Activated CD4-positive, alpha-beta T cell treated with anti-CD3 and anti-CD28 coated beads for 1 hour (primary cell): Measurements from ENCODE around the gene SCN3A.

Experiments used
- DNase-seq: peaks from one replicate; pipeline ENCODE4 v3.0.0-alpha.2; 2020

SCN3A gene

DNA sequence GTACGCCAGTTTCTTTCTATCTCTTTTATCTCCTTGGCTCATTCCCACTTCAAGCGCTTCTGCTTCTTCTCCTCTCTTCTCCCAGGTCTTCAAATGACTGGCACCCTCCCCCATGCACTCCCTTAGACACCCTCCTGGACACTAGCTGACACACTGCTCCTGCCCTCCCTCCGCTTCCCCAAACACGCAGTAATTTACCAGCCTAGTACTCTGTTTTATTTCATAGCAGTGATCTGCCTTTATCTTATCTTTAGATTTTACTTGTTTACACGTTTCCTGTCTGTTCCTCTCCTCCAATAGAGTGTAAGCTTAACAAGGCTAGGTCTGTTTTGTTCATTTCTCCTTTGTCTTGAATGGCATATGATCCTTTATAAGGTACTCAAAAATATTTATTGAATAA lies 93.9 kb downstream of the SCN3A start:
- no peak for DNase-seq

DNA sequence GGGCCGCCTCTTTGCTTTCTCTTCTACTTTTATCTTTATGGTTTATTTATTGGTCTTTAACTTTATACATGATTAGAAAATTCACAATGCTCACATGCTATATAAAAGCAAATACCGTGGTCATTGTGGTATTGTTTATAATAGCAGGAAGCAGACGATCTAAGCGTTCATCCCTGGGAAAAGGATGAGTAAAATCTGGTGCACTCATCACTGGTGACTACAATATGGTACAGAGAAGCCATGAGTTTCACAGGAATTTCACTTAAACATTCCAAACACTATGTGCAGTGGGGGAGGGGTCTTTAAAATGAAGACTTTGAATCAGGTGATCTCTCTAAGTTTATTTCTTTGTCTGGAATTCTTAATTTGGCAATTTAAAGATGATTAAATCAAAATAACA lies 97.9 kb downstream of the SCN3A start:
- DNase-seq, result no peak

DNA sequence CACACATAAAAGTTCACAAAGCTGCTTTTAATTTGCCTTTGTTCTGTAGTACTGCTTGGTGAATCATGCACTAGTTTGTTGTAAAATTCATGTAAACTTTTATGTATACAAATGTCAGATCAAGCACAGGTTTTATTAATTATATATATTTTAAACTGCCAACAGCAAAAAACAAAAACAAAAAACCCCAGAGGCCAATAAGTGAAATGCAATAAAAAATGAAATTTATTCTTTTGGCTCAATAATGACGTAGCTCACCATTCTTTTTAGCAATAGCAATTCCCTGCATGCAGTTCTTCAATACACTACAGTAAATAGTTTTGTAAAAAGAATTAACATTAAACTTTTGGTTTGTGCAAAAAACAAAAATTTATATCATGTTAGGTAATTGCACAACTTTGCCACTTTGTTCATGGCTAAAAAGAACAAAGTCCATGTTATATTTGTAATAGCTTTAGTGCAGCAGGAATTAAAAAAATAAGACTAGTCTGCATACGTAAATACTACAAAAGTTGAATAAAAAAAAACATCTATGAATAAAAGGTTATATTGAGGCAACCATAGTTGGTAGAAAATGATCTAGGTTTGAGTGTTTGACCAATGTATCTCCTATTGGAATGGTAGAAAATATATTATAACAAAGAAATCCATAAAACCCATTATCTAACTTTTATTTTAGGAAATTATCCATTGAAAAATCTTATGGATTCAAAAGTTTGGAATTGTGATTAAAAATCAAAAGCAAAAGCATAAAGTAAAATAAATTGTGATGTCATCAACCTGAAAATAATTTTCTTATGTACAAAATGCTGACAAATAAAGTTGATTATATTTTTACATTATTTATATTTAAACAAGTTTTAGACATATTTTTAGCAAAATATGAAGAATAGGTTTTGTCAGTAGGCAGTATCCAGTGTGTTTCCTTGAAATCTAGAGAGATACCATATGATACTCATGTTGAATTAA lies 115.6 kb downstream of the SCN3A start:
- no peak for DNase-seq

DNA sequence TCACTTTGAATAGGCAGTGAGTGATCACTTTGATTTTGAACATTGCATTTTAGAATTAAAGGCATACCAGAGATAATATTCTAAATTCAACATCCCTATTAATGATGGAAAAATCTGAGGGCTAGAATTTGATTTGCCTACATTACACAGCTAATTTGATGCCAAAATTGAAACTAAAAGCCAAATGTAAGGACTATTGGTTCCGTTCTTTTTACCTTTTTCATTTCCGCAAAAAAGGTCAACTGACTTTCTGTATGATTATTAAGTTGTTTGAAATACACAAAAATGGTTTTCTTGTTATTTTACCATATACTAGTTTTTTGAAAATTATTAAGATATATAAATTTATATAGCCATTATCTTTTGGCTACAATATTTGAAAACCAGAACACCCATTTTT lies 117.5 kb downstream of the SCN3A start:
- DNase-seq, result no peak

DNA sequence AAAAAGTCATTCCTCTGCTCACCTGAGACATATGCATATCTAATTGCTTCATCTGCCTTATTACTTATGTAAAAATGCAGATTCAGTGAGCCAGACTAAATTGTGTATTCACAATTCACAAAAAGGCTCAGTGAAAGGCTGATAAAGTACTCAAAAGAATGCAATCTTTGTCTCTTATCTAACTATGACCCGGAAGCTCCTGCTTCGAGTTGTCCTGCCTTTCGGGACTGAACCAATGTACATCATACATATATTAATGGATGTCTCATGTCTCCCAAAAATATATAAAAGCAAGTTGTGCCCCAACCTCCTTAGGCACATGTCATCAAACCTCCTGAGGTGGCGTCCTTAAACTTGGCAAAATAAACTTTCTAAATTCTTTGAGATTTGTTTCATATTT lies 120.5 kb downstream of the SCN3A start:
- no peak for DNase-seq

DNA sequence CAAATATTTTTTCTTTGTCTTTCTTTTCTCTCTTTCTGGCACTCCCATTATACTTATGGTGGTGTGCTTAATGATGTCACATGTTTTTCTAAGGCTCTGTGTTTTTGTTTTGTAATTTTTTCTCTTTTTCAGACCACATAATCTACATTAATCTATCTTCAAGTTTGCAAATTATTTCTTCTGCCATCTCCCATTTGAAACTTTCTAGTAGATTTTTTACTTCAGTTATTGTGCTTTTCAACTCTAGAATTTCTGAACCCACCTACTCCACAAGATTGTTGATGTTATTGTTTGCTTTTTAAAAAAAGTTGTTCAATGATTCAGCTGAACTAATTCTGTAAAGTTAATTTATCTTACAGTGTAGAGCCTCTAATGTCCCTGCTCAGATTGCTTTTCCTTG lies 121.4 kb downstream of the SCN3A start:
- DNase-seq, result no peak

DNA sequence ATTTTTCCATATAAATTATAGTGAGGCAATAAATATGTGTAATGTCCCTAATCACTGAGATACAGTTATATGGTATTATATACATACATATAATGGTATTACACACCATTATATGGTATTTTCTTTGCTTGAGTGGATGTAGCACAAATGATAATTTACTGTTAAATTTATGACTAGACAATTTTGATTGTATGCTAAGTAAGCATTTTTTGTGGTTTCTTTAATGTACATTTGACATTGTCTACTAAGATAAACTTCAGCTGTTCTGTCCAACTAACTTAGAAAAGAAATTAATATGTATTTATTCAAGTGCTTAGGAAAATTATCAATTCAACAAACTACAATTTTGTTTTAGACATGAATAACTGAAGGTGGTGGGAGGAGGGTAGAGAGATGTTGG lies 122.6 kb downstream of the SCN3A start:
- no peak for DNase-seq

DNA sequence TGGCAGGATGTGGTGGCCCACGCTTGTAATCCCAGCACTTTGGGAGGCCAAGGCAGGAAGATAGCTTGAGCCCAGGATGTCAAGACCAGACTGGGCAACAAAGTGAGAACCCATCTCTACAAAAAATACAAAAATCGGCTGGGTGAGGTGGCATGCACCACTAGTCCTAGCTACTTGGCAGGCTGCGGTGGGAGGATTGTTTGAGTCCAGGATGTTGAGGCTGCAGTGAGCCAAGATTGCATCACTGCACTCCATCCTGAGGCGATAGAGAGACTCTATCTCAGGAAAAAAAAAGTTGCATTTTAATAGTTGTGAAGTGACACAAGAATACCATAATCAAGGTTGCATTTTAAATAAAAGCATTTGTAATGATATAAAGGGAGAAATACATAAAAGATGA lies 124.4 kb downstream of the SCN3A start:
- DNase-seq, result no peak

DNA sequence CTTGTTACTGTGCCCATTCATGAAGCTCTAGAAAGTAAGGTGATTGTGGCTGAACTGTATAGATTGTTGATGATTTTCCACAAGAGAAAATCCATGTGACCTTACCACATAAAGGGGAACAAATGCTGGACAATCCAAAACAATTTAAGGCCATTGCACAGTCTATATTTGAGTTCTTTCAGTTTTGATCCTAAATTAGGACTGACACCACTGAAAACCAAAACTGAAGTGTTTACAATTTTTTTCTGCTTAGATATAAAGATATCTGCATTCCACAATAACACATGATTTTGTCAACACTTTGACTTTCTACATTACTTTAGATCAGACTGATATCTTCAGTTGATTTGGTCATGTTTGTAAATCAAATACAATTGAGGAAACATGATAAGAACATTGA lies 124.9 kb downstream of the SCN3A start:
- no peak for DNase-seq

DNA sequence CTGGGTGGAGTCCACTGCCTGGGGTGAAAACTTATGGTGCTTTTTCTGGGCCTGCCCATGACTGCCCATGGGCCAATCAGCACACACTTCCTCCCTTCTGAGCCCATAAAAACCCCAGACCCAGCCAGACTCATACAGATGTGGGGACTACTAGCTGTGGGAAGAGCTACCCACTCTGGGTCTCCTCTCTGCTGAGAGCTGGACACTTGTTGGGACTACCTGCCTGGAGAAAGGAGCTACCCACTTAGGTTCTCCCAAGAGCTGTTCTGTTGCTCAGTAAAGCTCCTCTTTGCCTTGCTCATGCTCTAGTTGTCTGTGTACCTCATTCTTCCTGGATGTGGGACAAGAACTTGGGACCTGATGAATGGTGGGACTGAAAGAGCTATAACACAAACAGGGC lies 129.0 kb downstream of the SCN3A start:
- no peak for DNase-seq

DNA sequence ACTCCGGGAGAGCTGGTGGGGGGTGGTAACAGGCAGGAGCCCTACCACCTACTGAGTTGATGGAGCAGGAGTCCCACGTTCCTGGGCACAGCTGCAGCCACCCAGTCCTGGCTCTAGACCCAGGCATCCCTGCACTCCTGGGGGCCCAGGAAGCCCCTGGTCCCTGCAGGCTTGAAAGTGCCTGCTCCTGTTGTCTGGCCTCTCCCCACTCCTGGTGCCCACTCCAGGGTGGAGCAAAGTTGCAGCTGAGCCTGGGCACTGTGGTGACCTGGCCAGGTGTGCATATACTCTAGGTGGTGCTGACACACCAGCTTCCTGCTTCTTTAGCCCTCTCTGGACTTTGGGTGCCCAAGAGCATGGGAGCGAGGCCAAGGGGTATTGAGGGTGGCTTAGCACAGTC lies 129.5 kb downstream of the SCN3A start:
- no peak for DNase-seq

DNA sequence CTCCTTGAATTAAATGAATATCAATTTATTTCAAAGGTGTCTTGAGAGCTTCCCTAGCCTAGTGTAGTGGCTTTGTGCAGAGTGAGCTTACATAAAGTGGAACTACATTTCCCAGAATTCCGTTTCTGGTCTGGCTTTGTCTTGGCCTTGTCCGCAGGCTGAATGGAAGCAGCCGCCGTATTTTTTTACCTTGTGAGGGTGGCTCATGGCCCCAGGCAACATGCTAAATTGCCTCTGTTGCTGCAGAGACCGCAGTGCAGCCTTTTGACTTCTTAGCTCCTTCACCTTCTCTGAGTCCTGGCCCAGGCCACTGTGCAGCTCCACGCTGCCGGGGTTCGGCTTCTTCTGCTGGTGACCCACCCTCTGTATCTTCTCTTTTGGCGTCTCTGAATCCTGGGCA lies 133.8 kb downstream of the SCN3A start:
- no peak for DNase-seq

DNA sequence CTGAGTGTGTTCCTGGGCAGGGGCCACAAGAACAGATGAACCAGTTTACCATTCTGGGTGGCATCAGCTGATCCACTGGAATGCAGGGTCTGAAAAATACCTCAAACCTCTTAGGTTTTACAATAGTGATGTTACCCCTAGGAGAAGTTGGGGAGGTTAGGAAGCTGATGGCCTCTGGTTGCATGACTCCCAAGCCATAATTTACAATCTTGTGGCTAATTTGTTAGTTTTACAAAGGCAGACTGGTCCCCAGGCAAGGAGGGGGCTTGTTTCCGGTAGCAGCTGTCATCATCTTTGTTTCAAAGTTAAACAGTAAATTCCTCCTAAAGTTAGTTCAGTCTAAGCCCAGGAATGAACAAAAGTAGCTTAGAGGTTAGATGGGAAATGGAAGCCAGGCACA lies 134.7 kb downstream of the SCN3A start:
- DNase-seq, result no peak

DNA sequence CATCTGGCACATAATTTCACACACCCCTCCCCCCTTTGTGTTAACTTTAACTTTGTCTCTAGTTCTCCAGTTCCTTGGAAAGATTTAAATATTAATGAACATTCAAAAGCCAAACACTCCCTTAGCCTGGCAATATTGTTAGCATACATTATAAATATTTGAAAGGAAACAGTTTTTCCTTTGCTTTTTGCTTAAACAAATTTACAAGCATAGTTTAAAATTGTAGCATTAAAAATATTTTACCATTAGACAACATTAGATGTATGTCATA lies 135.4 kb downstream of the SCN3A start:
- DNase-seq, result no peak

DNA sequence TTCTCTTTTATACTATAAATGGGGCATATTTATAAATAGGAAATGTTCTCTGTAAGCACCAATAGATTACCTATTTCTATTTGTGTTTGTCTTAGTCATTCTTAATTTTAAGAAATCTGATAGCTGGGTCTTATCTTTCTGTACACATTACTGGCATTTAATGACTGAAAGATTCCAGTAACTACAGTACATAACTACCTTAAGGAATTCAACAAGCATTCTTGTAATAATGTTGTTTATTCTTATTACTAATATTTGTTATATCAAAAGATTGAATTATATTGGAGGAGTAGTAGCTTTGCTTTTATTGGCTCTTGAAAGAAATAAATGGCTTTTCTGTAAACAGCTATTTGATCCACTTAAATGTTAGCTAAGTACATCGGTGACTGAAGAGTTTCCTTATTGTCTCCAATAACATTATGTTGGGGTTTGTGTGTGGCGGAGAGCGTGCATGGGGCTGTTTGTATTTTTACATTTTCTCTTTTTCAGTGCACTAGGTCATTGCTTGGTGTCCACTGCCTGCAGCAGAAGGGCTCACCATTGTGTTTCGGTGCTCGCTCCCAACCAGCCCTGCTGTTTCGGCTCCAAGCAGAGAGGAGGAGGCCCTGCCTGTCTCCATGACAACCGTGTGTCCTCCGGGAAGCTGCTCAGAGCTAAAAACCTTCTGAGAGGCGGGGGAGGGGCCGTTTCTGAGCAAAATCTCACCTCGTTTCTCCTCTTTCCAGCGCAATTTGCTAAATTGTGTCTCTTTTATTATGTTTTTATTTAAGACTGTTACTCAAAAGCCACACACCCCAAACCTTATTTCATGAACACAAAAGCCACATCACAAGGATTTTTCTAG lies 136.0 kb downstream of the SCN3A start:
- DNase-seq, result no peak

DNA sequence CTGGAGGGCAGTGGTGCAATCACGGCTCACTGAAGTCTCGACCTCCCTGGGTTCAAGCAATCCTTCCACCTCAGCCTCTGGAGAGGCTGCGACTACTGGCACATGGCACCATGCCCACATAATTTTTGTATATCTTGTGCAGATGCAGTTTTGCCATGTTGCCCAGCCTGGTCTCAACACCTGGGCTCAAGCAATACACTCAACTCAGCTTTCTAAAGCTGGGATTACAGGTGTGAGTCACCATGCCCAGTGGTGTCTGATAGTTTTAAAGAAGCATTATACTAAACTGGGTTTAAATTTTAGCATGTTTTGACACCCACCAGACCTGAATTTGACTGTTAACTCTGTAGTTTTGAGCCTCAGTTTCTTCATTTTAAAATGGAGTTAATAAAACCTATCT lies 139.1 kb downstream of the SCN3A start:
- DNase-seq, result no peak

DNA sequence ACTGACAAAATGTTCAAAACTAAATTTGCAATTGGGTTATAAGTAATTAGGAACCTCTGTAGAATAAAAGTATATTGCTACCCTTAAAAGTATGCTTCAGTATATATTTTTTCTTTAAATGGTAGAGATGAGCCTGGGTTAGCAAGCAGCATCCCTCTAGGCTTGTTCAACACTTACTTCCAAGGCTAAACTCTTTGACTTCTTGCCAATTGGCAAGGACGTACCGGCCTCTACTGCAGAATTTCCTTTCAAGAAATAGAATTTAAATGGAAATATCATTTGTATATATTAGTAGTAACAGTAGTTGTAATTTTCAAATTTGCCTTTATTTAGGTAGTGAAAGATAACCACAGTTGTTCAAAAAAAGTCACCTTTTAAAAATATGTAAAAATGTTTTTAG lies 143.4 kb downstream of the SCN3A start:
- no peak for DNase-seq

DNA sequence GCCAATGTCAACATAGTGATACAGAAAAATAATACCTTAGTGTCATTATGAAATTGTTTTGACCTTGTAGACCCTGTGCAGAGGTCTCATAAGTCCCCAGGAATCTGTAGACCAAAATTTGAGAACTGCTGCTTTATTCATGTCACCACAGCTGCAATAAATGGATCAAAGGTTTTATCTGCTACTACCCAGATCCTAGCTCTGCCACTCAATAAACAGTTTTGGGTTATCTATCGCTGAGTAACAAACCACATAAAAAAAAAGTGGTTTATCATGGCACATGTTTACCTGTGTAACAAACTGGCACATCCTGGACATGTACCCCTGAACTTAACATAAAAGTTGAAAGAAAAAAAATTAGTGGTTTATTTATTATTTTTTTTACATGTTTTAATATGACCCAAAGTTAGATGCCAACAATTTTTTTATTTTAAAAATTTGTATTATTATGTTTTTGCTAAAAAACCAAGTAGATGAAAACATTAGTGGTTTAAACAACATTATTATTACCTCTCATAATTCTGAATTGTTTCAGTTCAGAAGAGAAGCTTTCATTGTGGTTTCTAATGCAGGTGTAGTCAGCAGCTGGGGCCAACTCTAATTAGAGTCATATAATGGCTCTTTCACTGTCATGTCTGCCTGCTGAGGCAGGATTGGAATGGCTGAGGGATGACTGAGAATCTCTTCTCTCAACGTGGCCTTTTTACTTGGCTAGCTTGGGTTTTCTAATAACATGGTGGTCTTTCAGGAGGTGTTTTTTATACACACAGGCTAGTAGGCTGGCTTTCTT lies 145.2 kb downstream of the SCN3A start:
- DNase-seq, result no peak

DNA sequence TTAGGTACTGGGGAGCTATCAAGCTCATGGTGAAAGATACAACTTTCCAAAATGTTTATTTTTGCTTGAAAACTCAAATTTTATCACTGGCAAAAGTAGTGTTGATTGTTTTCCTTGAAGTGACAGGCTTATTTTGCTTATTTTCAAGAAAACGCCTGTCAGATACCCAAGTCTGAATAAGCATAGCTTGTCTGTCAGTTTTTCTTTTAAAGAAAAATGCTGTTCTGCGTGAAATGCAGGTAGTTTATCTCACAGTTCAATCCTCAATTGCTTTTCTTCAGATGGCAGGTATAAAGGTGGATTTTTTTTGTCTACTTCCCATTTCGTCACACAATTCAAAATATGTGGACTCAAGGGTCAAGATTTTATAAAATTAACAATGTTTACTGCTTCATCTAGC lies 145.9 kb downstream of the SCN3A start:
- DNase-seq, result no peak

DNA sequence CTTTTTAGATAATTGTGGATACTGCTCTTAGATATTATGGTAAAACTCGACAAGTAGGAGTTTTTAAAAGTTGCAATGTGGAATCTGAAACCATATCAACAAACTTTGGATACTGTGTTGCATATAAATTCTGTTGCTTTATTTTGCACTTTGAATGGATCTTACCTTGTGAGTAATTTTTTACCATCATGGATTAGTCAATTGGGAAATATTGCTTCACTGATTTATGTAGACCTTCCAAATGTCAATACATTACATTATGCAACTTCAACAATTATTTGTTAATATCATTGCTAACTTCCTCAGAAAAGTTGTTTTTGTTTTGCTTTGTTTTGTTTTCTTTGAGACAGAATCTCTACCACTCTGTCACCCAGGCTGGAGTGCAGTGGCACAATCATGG lies 146.5 kb downstream of the SCN3A start:
- no peak for DNase-seq

DNA sequence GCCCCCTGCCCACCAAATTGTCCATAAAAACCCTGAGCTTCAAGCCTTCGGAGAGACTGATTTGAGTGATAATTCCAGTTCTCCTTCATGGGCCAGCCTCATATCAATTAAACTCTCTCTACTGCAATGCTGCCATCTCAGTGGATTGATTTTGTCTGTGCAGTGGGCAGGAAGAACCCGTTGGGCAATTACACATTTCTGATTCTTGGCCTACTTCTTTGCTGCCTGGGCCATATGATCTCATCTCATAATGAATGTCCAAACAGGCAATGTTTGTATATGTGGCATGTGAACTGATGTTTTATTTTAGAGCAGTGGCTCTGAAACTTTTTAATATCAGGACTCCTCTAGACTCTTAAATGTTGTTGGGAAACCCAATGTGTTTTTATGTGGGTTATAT lies 147.3 kb downstream of the SCN3A start:
- DNase-seq, result no peak

DNA sequence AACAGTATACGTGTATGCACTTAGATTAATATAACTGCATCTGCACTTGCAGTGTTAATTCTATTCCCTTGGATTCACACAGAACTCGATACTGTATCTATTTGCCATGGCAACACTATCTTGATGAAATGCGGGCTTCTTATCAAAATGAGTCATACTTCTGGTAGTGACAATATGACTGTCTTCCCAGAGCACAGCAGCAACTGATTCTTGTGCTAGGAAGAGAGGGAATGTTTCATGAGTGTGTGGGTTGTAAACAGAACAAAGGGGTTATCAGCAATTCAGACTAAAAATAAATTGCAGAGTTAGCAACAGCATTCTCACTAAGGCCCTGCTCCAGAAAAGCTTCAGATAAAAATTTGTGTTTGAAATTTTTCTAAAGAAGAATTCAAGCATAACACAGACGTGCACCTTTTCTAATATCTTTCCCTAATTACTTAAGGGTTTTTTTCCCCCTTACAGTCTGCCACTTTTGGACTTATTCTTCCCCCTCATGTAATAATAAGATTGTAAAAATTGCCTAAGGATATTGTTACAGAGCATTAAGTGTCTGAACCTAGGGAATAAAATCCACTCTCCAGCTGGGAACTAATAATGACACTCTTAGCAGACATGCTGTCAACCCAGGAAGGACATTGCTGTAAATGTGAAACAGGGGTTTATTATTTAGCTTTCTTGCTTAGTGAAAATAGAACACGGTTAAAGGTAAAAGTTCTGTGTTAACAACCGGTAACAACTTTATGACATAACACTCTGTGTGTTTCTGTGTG lies 148.6 kb downstream of the SCN3A start:
- DNase-seq, result no peak

DNA sequence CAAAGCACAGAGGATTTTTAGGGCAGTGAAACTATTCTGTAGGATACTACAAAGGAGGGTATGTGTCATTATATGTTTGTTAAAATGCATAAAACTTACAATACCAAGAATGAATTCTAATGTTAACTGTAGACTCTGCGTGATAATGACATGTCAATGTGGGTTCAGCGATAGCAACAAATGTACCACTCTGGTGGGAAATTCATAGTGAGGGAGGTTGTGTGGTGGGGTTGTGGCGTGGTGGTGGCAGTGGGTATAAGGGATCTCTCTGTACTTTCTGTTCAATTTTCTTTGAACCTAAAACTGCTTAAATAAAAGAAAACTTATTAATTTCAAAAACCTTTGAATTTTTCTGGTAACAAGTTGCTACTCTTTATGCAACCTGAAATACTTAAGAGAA lies 149.2 kb downstream of the SCN3A start:
- no peak for DNase-seq
